ENCODE results near the gene TBC1D17.

The TBC1D17 gene

DNA sequence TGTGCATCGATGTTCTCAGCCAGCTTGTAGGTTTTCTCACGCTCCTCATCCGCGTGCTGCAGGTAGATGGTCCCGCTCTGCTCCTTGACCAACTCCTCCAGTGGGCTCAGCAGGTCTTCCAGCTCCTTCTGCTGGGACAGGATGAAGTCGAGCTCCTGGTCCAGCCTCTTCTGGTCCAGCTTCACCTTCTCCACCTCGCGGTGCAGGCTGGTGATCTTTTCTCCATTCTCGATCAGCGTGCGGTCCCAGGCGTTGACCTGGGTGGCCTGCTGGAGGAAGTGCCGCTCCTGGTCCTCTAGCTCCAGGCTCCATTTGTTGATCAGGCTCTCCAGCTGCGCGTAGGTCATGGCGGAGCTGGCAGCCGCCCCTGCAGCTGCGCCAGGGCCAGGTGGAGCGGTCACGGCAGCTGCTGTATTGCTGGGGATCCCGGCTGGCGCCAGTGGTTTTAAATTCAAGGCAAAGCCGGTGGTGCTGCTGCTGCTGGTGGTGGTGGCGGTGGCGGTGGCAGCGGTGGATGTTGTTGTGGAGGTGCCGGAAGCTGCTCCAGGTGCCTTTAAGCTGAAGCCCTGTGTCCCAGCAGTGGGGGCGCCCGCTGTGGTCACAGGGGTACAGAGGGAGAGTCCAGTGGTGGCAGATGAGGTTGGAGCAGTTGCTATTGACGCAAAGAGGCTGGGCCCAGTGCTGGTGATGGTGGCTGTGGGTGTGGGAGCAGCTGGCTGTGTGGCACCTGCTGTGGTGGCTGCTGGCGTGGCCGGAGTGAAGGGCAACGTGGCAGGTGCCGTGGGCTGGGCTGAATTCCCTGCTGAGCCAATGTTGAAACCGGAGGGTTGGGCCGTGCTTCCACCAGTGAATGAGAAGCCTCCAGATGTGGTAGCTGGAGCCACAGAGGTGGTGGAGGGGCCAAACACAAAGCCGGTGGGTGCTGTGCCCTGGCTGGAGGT, 31.2 kb downstream of the TBC1D17 start:
- H3K27ac ChIP-seq: no peak overlapping the region
- TF ChIP-seq, protein P1, sequence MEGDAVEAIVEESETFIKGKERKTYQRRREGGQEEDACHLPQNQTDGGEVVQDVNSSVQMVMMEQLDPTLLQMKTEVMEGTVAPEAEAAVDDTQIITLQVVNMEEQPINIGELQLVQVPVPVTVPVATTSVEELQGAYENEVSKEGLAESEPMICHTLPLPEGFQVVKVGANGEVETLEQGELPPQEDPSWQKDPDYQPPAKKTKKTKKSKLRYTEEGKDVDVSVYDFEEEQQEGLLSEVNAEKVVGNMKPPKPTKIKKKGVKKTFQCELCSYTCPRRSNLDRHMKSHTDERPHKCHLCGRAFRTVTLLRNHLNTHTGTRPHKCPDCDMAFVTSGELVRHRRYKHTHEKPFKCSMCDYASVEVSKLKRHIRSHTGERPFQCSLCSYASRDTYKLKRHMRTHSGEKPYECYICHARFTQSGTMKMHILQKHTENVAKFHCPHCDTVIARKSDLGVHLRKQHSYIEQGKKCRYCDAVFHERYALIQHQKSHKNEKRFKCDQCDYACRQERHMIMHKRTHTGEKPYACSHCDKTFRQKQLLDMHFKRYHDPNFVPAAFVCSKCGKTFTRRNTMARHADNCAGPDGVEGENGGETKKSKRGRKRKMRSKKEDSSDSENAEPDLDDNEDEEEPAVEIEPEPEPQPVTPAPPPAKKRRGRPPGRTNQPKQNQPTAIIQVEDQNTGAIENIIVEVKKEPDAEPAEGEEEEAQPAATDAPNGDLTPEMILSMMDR (conservative IDR thresholded peaks at IDR 0.05; ENCODE audit: low read depth, low read length): no peak
- H3K36me3 ChIP-seq (ENCODE audit: insufficient read depth): peaks cover 10% of the 10 kb centered on the region; the same call in 1 of the 2 replicates
- no peaks in the 10 kb centered on the region for H3K27me3 ChIP-seq (ENCODE audit: insufficient read depth, low read depth)
- no peak overlapping the region for H3K4me2 ChIP-seq
- no peak overlapping the region for H2AFZ ChIP-seq (ENCODE audit: low read depth)
- no peaks in the 10 kb centered on the region for H4K20me1 ChIP-seq (ENCODE audit: insufficient read depth)
- peaks cover 42% of the 10 kb centered on the region for H3K4me1 ChIP-seq (ENCODE audit: low read depth, poor library complexity, severe bottlenecking)
- H3K79me2 ChIP-seq (ENCODE audit: insufficient read depth, low read depth): no peaks in the 10 kb centered on the region; the same call in 1 of the 2 replicates
- H3K9ac ChIP-seq: no peak overlapping the region
- H3K4me3 ChIP-seq (IDR thresholded peaks at IDR 0.05; ENCODE audit: insufficient read depth, low read depth, low read length): no peak overlapping the region

DNA sequence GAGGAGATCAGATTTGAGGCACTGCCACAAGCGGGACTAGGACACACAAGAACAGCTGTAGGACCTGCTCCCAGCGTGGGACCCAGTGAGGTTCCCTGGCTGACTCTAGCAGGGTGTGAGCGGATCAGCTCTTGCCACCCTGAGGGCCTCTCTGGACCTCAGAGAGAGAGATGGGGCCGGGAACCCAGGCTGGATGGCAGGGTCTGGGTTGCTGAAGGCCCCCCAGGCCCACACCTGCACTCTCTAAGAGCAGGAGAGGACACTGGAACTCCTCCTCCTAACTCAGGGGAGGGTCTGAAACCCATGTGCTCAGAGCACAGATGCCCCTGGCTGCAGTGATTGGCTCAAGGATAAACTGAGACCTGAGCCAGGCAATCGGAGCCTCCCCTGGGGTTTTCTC, 32.7 kb downstream of the TBC1D17 start:
- H3K4me3 ChIP-seq (IDR thresholded peaks at IDR 0.05; ENCODE audit: insufficient read depth, low read depth, low read length): no peak overlapping the region
- no peaks in the 10 kb centered on the region for H3K27me3 ChIP-seq (ENCODE audit: insufficient read depth, low read depth)
- H4K20me1 ChIP-seq (ENCODE audit: insufficient read depth): no peaks in the 10 kb centered on the region
- no peak overlapping the region for H2AFZ ChIP-seq (ENCODE audit: low read depth)
- H3K9ac ChIP-seq: no peak overlapping the region
- no peak overlapping the region for H3K27ac ChIP-seq
- no peak overlapping the region for H3K4me2 ChIP-seq
- H3K4me1 ChIP-seq (ENCODE audit: low read depth, poor library complexity, severe bottlenecking): peaks cover 38% of the 10 kb centered on the region
- TF ChIP-seq, protein P1 (conservative IDR thresholded peaks at IDR 0.05; ENCODE audit: low read depth, low read length): no peak
- H3K79me2 ChIP-seq (ENCODE audit: insufficient read depth, low read depth): peaks cover 7% of the 10 kb centered on the region; the same call in 1 of the 2 replicates
- H3K36me3 ChIP-seq (ENCODE audit: insufficient read depth): peaks cover 16% of the 10 kb centered on the region; the same call in 1 of the 2 replicates

DNA sequence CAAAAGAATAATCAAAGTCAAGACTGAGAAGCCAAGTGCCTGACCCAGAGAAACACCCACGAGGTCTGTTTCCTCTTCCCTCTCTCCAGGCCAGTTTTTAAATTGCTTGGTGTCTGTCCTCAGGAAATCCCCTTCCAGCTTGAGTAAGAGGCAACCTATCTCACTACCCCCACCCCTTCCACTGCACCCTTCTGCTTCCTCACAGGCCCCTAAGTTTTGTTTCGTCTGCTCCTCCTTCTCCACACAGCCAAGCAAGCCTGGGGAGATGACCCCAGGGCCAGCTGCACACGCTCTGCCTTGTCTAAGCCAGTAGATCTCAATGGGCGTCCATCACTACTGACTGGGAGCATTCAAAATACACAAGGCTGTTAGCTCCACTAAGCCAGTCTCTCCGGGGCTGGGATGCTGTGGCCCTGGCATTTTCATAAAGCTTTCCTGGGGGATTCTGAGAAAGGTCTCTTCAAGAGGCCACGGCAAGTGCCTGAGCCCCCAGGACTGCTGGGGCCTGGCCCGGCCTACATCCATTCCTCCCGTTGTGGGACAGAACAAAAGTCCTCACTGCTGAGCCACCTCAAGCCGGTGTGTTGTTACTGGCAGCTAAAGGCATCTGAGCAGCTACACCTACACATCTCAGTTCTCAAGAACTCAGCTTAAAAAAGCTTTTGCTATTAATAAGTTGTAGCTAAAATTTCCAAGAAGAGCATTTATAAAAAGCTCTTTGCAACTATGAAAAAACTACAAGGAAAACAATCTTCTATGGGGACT, 34.1 kb downstream of the TBC1D17 start:
- Histone ChIP-seq H4K20me1 (ENCODE audit: insufficient read depth) (no peaks in the 10 kb centered on the region), H3K27me3 (ENCODE audit: insufficient read depth, low read depth) (no peaks in the 10 kb centered on the region), H3K27ac (peak overlapping the region; percentile 46), H3K4me3 (IDR thresholded peaks at IDR 0.05; ENCODE audit: insufficient read depth, low read depth, low read length) (no peak overlapping the region), H3K4me2 (peak overlapping the region; percentile 55), H3K36me3 (ENCODE audit: insufficient read depth) (peaks cover 24% of the 10 kb centered on the region; the same call in 1 of the 2 replicates), H2AFZ (ENCODE audit: low read depth) (no peak overlapping the region), H3K79me2 (ENCODE audit: insufficient read depth, low read depth) (peaks cover 19% of the 10 kb centered on the region), H3K9ac (no peak overlapping the region), H3K4me1 (ENCODE audit: low read depth, poor library complexity, severe bottlenecking) (peaks cover 38% of the 10 kb centered on the region)
- TF ChIP-seq, protein P1 (conservative IDR thresholded peaks at IDR 0.05; ENCODE audit: low read depth, low read length): no peak

DNA sequence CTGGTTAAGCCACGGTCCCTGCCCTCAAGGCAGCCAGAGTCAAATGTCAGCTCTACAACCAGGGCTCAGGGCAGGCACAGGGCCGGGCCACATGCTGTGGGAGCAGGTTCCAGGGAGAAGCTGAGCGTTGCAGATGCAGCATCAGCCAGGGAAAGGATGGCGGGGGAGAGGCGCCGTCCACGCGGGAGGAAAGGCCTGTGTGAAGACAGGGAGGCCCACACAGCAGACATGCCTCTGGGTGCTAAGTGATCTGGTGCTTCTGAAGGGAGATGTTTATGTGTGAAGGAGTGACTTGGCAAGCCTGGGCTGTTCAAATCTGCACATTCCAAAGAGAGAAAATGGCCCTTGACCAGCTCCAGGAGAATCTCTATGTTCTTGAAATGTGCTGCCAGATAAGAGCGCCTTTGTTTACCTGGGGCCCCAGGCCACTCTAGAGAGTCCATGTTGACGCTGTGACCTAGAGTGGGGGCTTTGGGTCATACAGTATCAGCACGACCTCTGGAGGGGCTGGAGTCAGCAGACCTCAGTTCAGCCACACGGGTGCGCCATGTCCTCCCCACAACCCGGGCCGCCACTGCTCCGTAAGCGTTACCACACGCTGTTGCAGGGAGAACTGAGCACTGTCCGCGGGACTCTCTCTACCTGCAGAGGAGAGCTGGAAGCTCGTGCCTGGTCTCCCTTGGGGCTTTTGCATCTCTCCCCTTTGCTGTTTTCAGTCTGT, 35.6 kb downstream of the TBC1D17 start:
- TF ChIP-seq, protein P1 (conservative IDR thresholded peaks at IDR 0.05; ENCODE audit: low read depth, low read length): no peak
- H4K20me1 ChIP-seq (ENCODE audit: insufficient read depth): 0 out of 2 replicates have a peak, but pooled peaks cover 3% of the 10 kb centered on the region
- peaks cover 24% of the 10 kb centered on the region; the same call in 1 of the 2 replicates for H3K36me3 ChIP-seq (ENCODE audit: insufficient read depth)
- H3K27ac ChIP-seq: no peak overlapping the region; the same call in 1 of the 2 replicates
- peaks cover 42% of the 10 kb centered on the region for H3K4me1 ChIP-seq (ENCODE audit: low read depth, poor library complexity, severe bottlenecking)
- H3K4me2 ChIP-seq: no peak overlapping the region; the same call in 1 of the 2 replicates
- H3K27me3 ChIP-seq (ENCODE audit: insufficient read depth, low read depth): no peaks in the 10 kb centered on the region
- H3K79me2 ChIP-seq (ENCODE audit: insufficient read depth, low read depth): peaks cover 34% of the 10 kb centered on the region
- H3K4me3 ChIP-seq (IDR thresholded peaks at IDR 0.05; ENCODE audit: insufficient read depth, low read depth, low read length): no peak overlapping the region
- no peak overlapping the region for H2AFZ ChIP-seq (ENCODE audit: low read depth)
- H3K9ac ChIP-seq: no peak overlapping the region
